Non-pigmented ciliary epithelial cell (primary cell): ENCODE measurements around the gene ALDH1A2.

Experiments used
- DNase-seq: peaks from one replicate; pipeline ENCODE4 v3.0.0-alpha.2; 2010; ENCODE audit warnings: low read depth

ALDH1A2 gene

GRCh38 chr15:57943171-57943570 is 122.3 kb downstream of the ALDH1A2 start:
- DNase-seq = no peak

GRCh38 chr15:57941816-57942215 is 123.7 kb downstream of the ALDH1A2 start:
- no peak for DNase-seq

- no peak for DNase-seq
Measured at GRCh38 chr15:57932348-57932747, 133.2 kb downstream of the ALDH1A2 start.

DNA sequence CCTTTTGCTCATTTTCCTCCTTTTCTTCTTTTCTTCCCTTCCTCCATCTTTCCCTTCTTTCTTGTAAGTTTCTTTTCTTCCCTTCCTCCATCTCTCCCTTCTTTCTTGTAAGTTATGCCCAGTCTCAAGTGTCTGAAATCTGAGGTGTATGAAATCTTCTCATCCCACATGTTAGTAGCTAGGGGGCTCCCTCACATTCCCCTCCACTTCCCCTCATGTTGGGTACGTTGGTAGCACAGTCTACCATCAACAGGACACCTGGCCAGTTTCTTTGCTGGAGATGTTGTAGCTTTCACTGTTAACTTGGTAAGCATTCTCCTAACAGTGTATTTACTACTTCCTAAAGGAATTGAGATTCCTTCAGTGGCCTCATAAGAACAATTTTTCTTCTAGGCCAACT is 133.9 kb downstream of the ALDH1A2 start:
- DNase-seq = no peak

GRCh38 chr15:57927091-57927631 is 138.3 kb downstream of the ALDH1A2 start:
- no peak for DNase-seq

- no peak for DNase-seq
Measured at GRCh38 chr15:57925650-57926049, 139.9 kb downstream of the ALDH1A2 start.

DNA sequence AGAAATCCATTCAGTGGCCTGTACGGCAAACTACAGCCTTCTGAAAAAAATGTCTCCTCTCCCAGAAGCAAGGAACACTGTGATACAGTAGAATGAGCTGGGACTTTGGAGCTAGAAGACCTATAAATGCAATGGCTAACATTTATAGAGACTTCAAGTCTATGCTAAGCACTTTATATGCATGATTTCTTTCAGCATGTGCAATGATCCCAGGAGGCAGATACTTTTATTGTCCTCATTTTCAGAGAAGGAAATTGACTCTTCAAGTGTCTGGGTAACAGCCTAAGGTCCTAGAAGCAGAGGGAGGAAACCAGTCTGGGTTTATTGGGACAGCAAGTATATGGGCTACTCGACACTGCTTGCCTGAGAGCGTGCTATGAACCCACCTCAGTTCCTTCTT is 140.9 kb downstream of the ALDH1A2 start:
- DNase-seq = no peak

- no peak for DNase-seq
Measured at GRCh38 chr15:57923750-57924149, 141.8 kb downstream of the ALDH1A2 start.

DNA sequence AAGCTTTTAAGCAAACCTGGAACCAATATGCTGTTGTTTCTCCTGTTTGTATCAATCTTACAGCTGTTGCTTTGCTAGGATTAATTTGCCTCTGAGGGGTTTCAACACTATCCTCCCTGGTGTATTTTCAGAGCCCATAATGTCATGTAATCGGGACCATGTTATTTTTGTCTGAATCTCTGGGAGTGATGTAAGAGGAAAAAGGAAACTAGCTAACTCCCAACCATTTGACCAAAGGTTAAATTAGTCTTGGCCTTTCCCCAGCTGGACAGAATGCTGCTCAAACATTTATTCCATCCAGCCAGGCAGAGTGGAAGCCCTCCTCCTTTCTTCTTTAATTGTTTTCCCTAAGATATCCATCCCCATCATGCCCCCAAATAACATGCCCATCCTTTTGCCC is 142.2 kb downstream of the ALDH1A2 start:
- no peak for DNase-seq

GRCh38 chr15:57922776-57923175 is 142.7 kb downstream of the ALDH1A2 start:
- no peak for DNase-seq

DNA sequence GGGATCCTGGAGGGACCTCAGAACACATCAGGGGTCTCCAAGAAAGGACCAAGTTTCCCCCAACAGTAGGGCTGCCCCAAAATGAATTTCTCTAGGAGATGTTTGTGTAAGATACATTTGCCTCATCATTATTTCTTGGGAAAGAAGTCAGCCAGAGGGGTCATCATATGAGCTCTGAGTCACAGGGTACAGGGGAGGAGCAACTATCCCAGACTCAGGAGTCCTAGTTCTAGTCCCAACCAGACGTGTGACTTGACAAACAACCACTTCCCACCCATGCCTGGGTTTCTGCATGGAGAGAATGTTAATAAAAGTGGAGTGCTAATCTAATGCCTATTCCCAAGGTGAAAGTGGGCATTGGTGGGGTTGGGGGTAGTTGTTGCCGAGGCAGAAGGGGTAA is 144.1 kb downstream of the ALDH1A2 start:
- DNase-seq = no peak

DNA sequence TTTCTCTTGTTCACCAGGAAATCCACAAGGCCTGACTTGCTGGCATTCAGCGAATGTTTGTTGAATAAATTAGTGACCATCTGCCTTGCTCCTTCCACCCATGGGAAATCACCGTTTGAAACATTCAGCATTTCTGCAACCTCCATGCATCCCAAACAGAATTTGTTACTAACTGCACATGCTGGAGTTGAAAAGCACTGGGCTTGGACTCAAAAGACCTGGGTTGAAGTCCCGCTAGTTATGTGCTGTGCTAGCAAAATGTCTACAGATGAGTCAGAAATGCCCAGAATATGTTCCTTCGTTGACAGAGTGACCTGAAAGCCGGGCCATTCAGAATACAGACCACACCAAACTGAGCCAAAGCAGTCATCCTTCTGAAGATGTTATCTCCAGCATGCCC is 144.6 kb downstream of the ALDH1A2 start:
- no peak for DNase-seq

- DNase-seq = no peak
Measured at GRCh38 chr15:57919754-57920153, 145.8 kb downstream of the ALDH1A2 start.

- no peak for DNase-seq
Measured at GRCh38 chr15:57917998-57918397, 147.5 kb downstream of the ALDH1A2 start.

GRCh38 chr15:57916695-57917094 is 148.8 kb downstream of the ALDH1A2 start:
- DNase-seq = no peak

DNA sequence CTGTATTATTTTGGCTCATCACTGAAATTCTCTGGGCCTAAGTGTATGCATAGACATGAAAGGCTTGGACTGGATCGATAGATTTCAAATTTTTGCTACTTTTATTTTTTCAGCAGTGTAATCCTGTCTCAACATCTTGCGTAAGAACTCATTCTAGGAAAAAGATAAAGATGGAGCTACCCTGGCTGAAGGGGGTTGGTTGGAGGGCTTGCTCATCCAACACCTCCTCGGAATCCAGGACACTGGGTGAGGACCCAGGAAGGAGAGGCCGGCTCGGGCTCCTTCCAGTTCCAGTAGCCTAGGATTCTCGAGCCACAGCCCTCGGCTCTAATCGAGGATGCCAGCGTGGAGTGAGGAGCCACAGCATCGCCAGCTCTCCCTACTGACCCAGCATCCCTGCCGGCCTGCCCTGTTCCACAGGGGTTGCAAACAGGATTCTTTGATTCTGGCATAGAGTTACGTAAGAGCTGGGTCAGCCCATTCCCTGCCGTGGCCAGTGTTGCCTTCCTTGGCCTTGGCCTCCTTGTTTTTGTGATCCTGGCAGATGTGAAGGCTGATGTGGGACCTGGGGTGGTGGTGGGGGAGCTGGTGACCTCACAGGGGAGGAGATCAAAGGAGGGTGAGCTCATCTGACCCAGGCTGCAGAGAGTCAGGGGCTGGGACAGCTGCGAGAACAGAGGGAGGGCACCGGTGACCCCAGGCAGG is 149.5 kb downstream of the ALDH1A2 start:
- no peak for DNase-seq

GRCh38 chr15:57914350-57915055 is 151.0 kb downstream of the ALDH1A2 start:
- DNase-seq = no peak

GRCh38 chr15:57911247-57911646 is 154.3 kb downstream of the ALDH1A2 start:
- DNase-seq = no peak

- DNase-seq = no peak
Measured at GRCh38 chr15:57910672-57911071, 154.8 kb downstream of the ALDH1A2 start.

DNA sequence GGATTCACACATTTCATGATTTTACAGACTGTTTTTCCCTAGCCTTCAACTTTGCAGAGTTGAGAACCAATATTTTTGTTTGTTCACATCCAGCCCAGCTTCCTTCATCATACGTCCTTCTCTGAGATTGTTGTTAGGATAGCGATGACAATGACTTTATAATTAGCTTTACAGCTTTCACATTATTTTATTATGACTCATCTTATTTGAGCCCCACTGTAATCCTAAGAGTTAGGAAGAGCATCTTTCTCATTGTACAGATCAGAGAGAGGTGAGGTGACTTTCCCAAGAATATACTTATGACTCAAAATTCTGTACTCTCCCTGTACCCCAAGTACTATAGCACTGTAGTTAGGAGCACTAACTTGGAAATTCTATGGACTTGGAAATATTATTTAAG is 156.1 kb downstream of the ALDH1A2 start:
- DNase-seq = no peak

GRCh38 chr15:57903626-57904025 is 161.9 kb downstream of the ALDH1A2 start:
- no peak for DNase-seq
